Natural killer cell (primary cell): Measurements from ENCODE around the gene CDC23. TPM values are rescaled to one million over a fixed set of nuclear protein-coding genes. Genes with fewer than 3 reads are reported as not detected.

Source experiments
- ATAC-seq, 3 donors: fragments of 150-1000 bp in 2 of 3; fragments of 200-7000 bp in 1 of 3; cut with Tn5 transposase; 1 replicate in 1 of 3; 2 replicates in 2 of 3; pipeline ENCODE4 v1.10.0; 2021; ENCODE audit warnings: mild to moderate bottlenecking in 2 of 3, moderate library complexity in 2 of 3
- DNase-seq, 2 donors: peaks; one replicate each; pipeline versions ENCODE4 v3.0.0 to v3.0.0-alpha.2; 2013 to 2021; ENCODE audit warnings: mixed read lengths in 1 of 2
- H3K27ac ChIP-seq: one replicate; pipeline ENCODE4 v1.5.1; 2013; ENCODE audit warnings: mild to moderate bottlenecking, low read length
- H3K27me3 ChIP-seq: one replicate; pipeline ENCODE4 v1.6.1; 2013; ENCODE audit warnings: low read length; ENCODE audit not compliant: control insufficient read depth, insufficient read depth
- H3K36me3 ChIP-seq: one replicate; pipeline ENCODE4 v1.6.1; 2013; ENCODE audit warnings: low read length; ENCODE audit not compliant: control insufficient read depth, insufficient read depth
- H3K4me1 ChIP-seq: one replicate; pipeline ENCODE4 v1.6.1; 2013; ENCODE audit warnings: low read length; ENCODE audit not compliant: control insufficient read depth, insufficient read depth
- H3K4me3 ChIP-seq: one replicate; pipeline ENCODE4 v1.5.1; 2013; ENCODE audit warnings: low read length
- H3K9me3 ChIP-seq: one replicate; pipeline ENCODE4 v1.6.1; 2013; ENCODE audit warnings: low read length; ENCODE audit not compliant: control insufficient read depth, insufficient read depth
- H3K27ac Mint-ChIP-seq, 2 donors: one replicate each; pipeline ENCODE4 v1.8.0; 2022; ENCODE audit warnings: mild to moderate bottlenecking in 2 of 2, mixed read lengths in 2 of 2, moderate library complexity in 1 of 2
- H3K27me3 Mint-ChIP-seq, 2 donors: one replicate each; pipeline ENCODE4 v1.8.0; 2022; ENCODE audit warnings: low read depth in 2 of 2, mixed read lengths in 2 of 2
- H3K36me3 Mint-ChIP-seq: one replicate; pipeline ENCODE4 v1.8.0; 2022; ENCODE audit warnings: mixed read lengths
- H3K4me1 Mint-ChIP-seq, 2 donors: one replicate each; pipeline ENCODE4 v1.8.0; 2022; ENCODE audit warnings: mixed read lengths in 2 of 2
- H3K4me3 Mint-ChIP-seq: one replicate; pipeline ENCODE4 v1.8.0; 2022; ENCODE audit warnings: mild to moderate bottlenecking, moderate library complexity, mixed read lengths
- H3K9me3 Mint-ChIP-seq, 2 donors: one replicate each; pipeline ENCODE4 v1.8.0; 2022; ENCODE audit warnings: mixed read lengths in 2 of 2
- WGBS: methylation state at CpG from one replicate; pipeline ENCODE4 v1.1.7; 2013; ENCODE audit warnings: missing lambda C conversion rate; ENCODE audit not compliant: insufficient coverage; 5-methylcytosine and 5-hydroxymethylcytosine counted together
- intact Hi-C: fragments of 100-400 bp; cut with micrococcal nuclease; formaldehyde crosslinking; loops from one replicate; pipeline ENCODE4 v1.14.2; 2022
- total RNA-seq, 4 donors: library from RNA; stranded (reverse); fragments of 120-200 nt in 1 of 4; gene quantifications; one replicate each; pipeline versions ENCODE4 v1.2.3 to v1.2.4, GENCODE V29; 2013 to 2022
- TF ChIP-seq, protein P1 (sequence below): fragments of 200-600 bp; IDR thresholded peaks from one replicate; pipeline ENCODE4 v1.8.0; 2022; ENCODE audit warnings: antibody characterized with exemption

The CDC23 gene
- total RNA-seq, 3 donors from 2014 or later (not counting 1 experiment from before 2014, with no cell fraction given): 16.3 to 25.2 (median 24.6) TPM

DNA sequence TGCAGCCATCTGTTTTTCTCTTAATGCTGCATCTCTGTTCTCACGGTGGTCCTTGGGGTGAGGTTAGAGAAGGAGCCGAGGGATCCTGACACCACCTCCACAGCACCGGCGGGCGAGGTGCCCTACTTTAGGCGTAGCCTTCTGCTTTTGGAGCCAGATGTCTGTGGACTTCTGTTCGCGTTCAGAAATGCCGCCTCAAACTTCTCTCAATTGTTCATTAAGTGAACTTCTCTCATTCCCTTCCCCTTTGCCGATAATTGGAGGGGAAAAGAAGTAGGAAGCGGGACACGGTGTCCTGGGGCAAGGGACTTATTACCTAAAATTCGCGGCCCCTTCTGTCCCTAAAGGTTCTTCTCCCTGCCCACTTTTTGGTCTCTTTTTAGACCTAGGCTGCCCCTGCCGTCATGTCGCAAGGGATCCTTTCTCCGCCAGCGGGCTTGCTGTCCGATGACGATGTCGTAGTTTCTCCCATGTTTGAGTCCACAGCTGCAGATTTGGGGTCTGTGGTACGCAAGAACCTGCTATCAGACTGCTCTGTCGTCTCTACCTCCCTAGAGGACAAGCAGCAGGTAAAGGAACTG, 33.8 kb downstream of the CDC23 start:
- intact Hi-C loops: loop anchor here (1.0 to 5.0 kb wide), 3 partner anchors 153 to 427 kb away; partner anchors contain the start of genes HNRNPA0 and KDM3B
- H3K9me3 Mint-ChIP-seq: no peaks in the 10 kb centered on the region

DNA sequence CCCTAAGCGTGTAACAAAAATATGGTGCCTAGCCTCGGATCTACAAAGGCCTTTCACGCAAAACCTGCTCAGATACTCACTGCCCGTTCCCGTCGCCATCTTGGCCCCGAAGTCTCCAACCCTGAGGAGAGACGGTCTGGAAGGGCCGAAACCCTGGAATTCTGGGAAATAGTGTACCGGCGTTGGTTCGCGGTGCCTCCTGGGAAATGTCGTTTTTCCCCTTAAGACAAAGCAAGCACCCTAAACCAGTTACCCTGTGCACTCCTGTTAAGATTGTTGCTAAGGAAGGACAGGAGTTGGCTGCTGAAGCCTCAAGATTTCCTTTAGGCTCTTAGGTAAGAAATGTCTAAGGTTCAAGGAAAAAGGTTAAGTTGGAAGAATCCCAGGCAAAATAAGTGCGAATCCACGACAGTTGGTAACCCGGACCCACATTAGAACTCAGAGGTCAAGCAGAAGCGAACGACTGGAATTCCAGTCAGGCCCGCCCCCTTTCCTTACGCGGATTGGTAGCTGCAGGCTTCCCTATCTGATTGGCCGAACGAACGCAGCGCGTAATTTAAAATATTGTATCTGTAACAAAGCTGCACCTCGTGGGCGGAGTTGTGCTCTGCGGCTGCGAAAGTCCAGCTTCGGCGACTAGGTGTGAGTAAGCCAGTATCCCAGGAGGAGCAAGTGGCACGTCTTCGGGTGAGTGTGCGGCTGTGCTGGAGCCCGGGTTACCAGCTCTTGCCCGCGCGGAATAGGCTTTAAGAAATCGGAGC, 34.4 kb downstream of the CDC23 start, which contains the start of the genes BRD8 and KIF20A:
Gene BRD8, minus strand, starts transcription at position 115 of the 761 bp plus-strand sequence. Its CDS starts 16 bp downstream, at position 99.
Gene KIF20A, plus strand, starts transcription at position 597 of the 761 bp plus-strand sequence. CDS start 569 bp downstream, outside the sequence.
- TF ChIP-seq, protein P1, sequence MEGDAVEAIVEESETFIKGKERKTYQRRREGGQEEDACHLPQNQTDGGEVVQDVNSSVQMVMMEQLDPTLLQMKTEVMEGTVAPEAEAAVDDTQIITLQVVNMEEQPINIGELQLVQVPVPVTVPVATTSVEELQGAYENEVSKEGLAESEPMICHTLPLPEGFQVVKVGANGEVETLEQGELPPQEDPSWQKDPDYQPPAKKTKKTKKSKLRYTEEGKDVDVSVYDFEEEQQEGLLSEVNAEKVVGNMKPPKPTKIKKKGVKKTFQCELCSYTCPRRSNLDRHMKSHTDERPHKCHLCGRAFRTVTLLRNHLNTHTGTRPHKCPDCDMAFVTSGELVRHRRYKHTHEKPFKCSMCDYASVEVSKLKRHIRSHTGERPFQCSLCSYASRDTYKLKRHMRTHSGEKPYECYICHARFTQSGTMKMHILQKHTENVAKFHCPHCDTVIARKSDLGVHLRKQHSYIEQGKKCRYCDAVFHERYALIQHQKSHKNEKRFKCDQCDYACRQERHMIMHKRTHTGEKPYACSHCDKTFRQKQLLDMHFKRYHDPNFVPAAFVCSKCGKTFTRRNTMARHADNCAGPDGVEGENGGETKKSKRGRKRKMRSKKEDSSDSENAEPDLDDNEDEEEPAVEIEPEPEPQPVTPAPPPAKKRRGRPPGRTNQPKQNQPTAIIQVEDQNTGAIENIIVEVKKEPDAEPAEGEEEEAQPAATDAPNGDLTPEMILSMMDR: no peak
- H3K4me3 ChIP-seq: peak within 1 kb of the TSS; percentile 81
- intact Hi-C loops: loop anchor here (1.0 to 5.0 kb wide), 4 partner anchors 35 to 426 kb away; partner anchors contain the start of genes CDC23, HNRNPA0 and KDM3B
- H3K9me3 Mint-ChIP-seq: no peaks in the 10 kb centered on the region
- no peaks in the 10 kb centered on the region for H3K9me3 ChIP-seq
- H3K36me3 Mint-ChIP-seq: no peaks in the 10 kb centered on the region
- H3K4me1 ChIP-seq: peaks cover 18% of the 10 kb centered on the region
- peak within 1 kb of the TSS; percentile 48 for H3K27ac ChIP-seq
- H3K27me3 Mint-ChIP-seq: no peaks in the 10 kb centered on the region
- peaks cover 0 to 1% of the 10 kb centered on the region in 2 donors for H3K4me1 Mint-ChIP-seq
- H3K36me3 ChIP-seq: peaks cover 10% of the 10 kb centered on the region
- H3K27me3 ChIP-seq: no peaks in the 10 kb centered on the region
- ATAC-seq: peak; percentile 93 to 96 (median 94)
- no peak within 1 kb of the TSS for H3K4me3 Mint-ChIP-seq
- WGBS: under 1% methylated on average over 41 of the region's 41 CpGs
- no peak within 1 kb of the TSS for H3K27ac Mint-ChIP-seq
- DNase-seq: peak; percentile 85 to 94

More for the DNA sequence above, 33.8 kb downstream of the CDC23 start:
- Mint-ChIP-seq H3K27me3 (no peaks in the 10 kb centered on the region), H3K27ac (no peak overlapping the region), H3K4me1 (no peaks in the 10 kb centered on the region), H3K36me3 (no peaks in the 10 kb centered on the region), H3K4me3 (no peak overlapping the region)
- H3K36me3 ChIP-seq: peaks cover 12% of the 10 kb centered on the region
- TF ChIP-seq, protein P1: no peak
- 5% methylated on average over 23 of the region's 23 CpGs for whole genome bisulfite sequencing
- H3K9me3 ChIP-seq: no peaks in the 10 kb centered on the region
- peaks cover 18% of the 10 kb centered on the region for H3K4me1 ChIP-seq
- no peak overlapping the region for H3K27ac ChIP-seq
- no peak for DNase-seq
- ATAC-seq: no peak
- H3K27me3 ChIP-seq: no peaks in the 10 kb centered on the region
- peak overlapping the region; percentile 81 for H3K4me3 ChIP-seq

DNA sequence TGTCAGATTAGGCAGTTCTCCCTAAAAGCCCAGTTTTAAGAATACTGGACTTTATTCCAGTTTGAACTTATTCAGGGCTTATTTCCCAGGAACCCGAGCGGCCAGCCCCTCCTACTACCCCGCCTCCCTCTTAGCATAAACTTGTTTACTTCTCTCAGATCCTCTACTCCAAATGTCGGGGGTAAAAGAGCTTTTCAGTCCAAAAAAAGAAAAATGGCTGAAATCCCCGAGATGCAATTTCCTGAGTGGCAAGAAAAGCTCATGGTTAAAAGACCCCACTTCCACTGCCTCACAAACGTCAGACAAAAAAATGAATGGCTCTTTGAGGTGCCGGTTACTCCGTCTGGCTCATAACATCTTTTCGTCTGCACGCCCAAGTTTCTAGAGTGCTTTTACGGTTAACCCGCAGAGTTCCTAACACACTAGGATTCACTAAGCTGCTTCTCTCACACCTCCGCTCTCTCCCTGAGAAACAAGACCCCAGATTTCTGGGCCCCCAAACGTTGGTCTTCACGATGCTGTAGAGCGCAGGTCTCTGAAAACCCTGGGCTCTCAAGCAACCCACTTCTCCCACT, 35.1 kb downstream of the CDC23 start:
- TF ChIP-seq, protein P1: no peak
- Histone ChIP-seq H3K4me1 (peaks cover 18% of the 10 kb centered on the region), H3K4me3 (peak overlapping the region; percentile 81), H3K36me3 (peaks cover 14% of the 10 kb centered on the region), H3K9me3 (no peaks in the 10 kb centered on the region), H3K27me3 (no peaks in the 10 kb centered on the region), H3K27ac (peak overlapping the region; percentile 48)
- ATAC-seq (peak in 2 of 3 donors; percentile 2 to 10), DNase-seq (peak in 1 of 2 donors; percentile 46)
- whole genome bisulfite sequencing: under 1% methylated on average over 16 of the region's 16 CpGs
- Mint-ChIP-seq H3K4me1 (peaks cover 0 to 5% of the 10 kb centered on the region in 2 donors), H3K4me3 (no peak overlapping the region), H3K27ac (no peak overlapping the region), H3K9me3 (no peaks in the 10 kb centered on the region), H3K27me3 (no peaks in the 10 kb centered on the region), H3K36me3 (no peaks in the 10 kb centered on the region)
- intact Hi-C loops: loop anchor here (1.0 to 5.0 kb wide), 3 partner anchors 35 to 426 kb away; partner anchors contain the start of genes CDC23, HNRNPA0 and KDM3B
